RPMI8226 (cell line): ENCODE results near the gene KDM5B.
A peak's percentile ranks its signal among the peaks of the same experiment; 100 is the strongest.
"Not testable (repeated sequence)": the region's sequence is repeated elsewhere in the genome, so short reads cannot be mapped to it uniquely, and the experiment has no call there.

Experiments used
- DNase-seq: peaks from one replicate; pipeline ENCODE4 v3.0.0-alpha.2; 2015

The KDM5B gene

DNA sequence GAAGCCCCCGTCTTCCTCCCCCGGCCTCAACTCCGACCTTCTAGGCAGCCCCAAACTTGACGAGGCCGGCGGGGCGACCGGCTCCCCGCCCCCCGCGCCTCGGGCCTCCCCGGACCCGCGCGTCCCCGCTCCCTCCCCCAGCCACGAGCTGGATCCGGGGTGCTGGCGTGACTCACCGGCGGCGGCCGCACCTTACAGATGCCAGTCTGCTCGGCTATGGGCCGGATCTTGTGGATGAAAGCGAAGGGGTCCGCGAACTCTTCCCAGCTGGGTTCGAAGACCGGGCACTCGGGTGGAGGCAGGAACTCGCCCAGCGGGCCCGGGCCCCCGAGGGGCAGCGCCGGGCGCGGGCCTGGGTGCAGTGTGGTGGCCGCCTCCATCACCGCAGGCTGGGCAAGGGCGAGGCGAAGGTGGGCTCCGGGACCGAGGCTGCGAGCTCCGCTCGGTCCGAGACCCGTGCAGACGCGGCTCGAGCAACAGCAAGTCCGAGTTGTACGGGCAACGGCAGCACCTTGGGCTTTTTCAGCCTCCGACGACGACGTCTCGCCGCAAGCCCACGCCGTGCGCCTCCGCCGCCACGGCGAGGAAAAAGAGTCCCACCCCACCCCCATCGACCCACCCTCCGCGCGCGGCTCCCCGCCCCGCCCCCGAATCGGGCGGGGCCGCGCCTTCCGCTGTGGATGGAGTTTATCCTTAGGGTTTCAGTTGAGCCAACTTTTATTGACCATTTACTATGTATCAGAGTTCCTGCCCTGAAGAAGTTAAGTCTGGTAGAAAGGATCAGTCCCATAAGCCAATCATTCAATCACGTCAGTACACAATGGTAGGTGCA lies at the start of gene KDM5B:
KDM5B (minus strand) TSS at position 496 of the 832 bp plus-strand sequence; CDS start at position 380, 116 bp downstream.
- peak; percentile 35 for DNase-seq

DNA sequence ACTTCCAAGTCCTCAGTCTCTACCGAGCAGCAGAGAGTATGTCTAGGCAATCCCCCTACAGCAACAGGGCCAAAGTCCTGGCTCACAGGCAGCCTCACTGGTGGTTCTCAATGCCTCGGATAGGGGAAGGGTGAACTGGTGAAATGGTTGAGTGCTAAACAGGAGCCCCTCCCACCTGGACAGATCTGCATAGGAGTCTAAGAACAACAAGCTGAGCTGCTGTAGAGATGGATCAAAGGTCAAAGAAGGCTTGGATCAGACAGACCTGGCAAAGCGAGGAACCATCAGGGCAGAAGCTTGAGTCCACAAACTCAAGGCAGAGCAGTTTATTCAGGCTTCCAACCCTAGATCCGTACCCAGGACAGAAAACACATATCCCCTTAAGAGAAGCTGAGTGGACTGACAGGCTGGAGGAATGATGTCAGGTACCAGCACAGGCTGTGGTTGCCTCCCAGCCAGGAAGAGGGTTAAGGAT lies 49.0 kb upstream of the KDM5B start:
- DNase-seq, result no peak

DNA sequence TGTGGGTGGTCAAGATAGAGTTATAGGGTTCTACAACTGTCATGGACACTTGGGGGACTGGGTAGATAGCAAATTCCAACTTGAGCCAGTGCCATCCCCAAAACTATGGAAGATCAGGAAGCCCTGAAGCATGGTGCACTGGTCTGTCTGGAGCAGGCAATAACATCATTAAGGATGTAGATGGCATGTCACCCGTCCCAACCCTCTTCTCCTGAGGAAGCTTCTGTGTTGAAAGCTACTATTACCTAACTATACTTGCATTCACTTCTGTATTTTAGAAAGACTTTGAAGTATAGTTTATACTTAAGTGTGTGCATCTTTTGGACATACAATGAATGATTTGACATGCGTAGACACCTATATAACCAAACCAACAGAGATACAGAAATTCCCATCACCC lies 47.8 kb upstream of the KDM5B start:
- DNase-seq, result no peak

DNA sequence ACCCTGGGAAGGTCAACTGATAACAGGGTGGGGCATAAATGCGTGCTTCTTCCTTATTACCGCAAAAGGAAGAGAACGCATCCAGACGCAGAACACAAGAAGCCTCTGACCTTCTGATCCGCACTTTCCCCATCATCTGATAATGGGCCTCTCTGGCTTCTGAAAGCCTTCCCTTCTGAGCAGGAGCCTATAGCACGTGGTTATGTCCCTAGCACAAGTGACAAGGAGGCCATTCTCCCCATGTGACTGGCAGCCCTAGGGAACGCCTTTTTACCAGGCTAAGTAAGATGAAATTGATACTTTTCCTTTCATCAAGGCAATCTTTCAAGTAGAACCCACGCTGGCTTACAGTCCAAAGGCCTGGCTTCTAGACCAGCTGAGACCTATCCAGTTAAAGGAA lies 46.6 kb upstream of the KDM5B start:
- DNase-seq, result no peak

DNA sequence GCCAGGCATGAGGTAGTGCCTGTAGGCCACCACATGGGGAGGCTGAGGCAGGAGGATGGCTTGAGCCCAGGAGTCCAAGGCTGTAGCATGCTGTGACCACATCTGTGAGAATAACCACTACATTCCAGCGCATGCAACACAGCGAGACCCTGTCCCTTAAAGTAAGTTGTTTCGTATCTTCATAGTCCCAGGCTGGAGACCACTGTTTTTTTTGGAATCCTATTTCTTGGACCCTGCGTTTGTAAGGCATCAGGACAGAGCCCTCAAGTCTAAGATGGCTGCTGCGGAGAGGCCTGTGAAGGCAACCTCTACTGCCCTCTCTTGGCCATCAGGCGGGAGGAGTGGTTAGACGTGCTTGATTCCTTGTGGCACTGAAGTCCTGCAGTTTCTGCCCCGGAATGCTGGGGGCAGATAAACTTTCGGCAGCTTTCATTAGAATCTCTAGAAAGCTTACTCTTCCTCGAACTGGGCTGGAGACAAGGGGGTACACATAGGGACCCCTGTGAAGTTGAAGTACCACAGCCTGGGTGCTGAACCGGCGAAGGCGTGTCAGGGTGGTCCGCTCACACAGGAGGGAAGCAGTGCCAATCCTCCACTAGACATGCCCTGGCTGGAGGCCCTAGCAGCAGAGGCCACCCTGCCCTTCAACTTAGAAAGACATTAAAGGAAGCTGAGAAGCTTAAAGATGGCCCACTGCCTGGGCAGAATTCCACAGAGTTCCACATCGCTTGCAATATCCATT lies 44.1 kb upstream of the KDM5B start:
- peak; percentile 67 for DNase-seq

DNA sequence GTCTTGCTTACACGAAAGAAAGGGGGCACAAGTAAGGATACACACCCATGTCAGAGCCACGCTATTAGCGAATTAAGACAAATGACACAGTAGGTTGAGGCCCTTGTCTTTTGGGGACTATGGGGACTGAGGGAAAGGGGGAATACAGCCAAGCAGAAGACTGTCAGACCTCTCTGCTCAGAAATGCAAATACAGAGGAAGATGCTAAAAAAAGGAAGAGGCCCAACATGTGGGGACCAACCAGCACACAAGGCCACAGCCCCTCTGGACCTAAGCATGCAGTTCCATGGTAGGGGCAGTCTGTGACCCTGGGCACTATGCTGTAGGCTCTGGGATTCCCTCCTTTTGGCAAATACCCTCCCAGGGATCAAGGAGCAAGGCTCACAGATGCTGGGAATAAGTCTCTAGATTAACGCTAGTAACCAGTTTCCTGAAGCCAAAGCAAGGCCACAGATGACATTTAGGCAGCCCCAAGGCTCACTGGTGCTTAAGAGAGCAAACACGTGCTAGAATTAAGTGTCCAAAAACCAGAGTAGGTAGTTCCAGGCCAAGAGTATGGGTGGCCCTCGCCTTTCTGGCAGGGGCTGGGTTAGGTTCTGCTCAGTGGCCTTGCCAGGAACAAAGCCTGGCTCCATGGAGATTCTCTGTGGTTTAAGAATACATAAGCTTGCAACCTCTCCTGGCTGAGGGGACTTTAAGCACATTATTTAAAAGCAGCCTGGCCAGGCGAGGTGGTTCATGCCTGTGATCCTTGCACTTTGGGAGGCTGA lies 42.6 kb upstream of the KDM5B start:
- no peak for DNase-seq

DNA sequence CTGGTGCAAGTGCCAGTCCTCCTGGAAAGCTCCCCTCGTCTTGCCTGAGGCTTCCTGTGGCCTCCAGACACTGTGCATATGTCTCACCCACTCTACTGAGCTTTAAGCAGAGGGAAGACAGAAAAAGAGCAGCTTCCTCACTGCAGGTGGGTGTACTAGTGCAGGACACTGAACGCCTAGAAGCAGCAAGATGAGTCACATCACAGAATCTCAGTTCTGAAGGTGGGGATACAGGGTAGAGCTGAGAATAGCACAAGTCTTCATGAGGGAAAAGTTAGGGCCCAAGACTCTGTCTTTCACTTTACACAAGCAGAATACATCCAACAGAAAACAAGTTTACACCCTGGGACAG lies 39.9 kb upstream of the KDM5B start:
- DNase-seq, result no peak

DNA sequence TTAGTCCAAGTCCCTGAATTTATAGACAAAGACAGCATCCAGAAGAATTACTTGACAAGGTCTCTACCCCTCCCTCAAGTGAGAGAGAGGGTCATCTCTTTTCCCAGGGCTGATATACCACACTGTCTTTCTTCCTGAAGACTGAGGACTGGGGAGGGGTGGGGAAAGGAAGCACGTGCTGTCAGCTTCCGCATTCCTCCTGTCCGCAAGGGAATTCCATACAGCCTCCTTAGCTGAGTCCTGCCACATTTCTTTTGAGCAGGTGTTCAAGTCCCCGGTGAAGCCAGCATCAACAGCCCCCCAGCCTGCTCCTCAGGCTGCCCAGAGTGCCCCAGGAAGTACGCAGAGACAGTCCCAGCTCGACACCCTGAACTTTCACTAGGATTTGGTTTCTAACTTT lies 36.7 kb upstream of the KDM5B start:
- DNase-seq, result no peak

DNA sequence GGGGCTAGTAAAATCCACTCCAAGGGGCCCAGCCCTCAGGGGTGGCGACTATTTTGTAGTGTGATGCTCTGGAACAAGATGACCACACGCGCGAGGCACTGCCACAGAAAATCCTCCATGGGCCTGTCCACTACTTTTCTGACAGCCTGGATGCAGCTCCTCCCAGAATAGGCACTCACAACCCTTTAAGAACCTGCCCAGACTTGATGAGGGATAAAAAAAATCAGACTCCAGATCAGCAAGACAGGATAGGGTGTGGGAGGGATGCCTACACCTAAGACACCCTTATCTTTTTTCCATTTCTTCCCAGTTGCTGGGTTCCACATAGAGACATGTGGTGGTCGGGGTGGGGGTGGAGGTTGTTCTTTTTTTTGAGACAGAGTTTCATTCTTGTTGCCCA lies 36.0 kb upstream of the KDM5B start:
- no peak for DNase-seq

DNA sequence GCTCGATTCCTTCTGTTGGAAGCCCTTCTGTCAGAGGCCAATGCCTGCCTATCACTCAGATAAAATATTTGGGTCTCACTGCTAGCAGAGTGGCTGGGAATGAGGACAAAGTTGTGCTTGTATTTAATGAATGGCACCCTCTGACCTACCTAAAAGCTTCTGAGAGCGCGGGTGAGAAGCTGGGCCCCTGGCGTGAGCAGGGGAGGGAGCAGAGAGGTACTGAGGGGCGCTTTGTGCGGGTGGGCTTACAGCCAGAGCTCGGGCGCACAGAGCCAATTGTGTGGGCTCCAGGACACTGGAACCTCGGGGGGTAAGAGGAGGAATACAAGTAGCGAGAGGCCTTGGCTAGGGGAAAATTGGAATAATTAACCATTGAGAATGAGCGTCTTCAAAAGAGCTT lies 34.9 kb upstream of the KDM5B start:
- DNase-seq, result no peak

DNA sequence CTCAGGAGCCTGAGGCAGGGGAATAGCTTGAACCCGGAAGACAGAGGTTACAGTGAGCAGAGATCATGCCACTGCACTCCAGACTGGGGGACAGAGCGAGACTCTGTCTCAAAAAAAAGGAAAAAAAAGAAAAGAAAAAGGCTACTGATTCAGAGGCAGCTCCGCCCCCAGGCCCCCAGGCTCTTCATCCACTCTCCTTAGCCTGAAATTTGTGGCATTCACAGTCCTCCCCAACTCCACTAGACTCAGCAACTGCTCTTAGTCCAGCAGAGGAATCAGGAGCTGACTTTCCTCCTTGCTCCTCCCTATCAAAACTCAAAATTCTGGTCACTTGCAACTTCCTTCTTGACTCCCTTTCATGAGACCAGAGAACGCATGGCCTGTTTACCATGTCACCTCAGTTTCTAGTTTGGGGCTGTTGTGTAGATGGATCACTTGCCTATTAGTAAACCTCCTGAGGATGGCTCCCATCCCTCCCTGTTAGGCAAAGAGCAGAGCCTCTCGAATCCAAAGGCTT lies 29.6 kb upstream of the KDM5B start:
- no peak for DNase-seq

DNA sequence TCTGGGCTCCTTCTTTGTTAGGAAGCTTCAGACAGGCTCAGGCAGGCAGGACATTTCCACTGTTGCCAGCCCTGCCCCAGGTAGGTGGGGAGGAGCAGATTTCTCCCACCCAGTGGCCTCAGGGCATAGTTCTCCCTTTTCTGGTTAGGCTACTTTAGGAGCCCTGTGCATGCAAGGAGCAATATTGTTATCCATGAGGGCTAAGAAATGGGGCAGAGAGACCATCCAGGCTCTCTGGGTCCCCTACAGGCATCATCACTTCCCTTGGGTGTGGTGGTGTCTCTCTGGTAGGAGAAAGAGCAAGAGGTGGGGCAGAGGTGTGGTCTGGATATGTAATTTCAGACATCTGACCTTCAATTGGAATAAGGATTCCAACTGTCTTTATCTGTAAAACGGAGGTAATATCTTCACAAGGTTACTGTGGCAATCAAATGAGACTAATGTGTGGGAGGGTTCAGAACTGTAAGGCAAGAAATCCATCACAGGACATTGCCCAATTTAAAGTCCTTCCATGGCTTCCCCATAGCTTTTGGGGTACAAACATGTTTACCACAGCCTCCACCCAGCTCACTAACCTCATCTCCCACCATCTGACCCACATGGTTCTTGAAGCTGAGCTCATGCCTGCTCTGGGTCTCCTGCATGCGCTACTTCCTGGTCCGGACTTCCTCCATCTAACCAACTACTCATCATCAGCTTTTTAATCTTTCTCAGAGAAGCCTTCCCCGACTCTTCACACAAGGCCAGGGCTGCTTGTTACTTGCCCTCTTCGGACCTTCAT lies 28.6 kb upstream of the KDM5B start:
- DNase-seq, result no peak

DNA sequence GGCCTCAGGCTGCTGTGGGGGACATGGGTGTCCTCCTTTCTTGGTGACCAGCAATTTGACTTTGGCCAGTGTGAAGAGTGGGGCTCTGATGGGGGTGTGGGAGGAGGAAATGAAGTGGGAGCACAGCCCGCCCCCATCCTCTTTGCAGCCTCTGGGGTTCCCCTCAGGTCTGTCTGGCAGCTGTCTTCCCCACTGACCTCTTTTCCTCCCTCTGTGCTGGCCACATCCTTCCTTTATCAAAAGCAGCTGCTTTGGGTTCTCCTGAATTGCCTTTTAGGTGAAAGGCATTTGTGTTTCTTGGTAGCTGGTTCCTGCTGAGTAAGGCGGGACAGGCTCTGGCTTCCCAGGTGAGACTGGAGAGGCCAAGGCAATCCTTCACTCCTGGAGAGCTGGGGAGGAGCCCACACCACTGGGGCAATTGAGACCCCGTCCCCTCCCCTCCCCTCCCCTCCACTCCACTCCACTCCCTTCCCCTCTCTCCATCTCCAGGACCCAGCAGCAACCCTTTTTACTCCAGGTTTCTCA lies 27.4 kb upstream of the KDM5B start:
- DNase-seq, result no peak

DNA sequence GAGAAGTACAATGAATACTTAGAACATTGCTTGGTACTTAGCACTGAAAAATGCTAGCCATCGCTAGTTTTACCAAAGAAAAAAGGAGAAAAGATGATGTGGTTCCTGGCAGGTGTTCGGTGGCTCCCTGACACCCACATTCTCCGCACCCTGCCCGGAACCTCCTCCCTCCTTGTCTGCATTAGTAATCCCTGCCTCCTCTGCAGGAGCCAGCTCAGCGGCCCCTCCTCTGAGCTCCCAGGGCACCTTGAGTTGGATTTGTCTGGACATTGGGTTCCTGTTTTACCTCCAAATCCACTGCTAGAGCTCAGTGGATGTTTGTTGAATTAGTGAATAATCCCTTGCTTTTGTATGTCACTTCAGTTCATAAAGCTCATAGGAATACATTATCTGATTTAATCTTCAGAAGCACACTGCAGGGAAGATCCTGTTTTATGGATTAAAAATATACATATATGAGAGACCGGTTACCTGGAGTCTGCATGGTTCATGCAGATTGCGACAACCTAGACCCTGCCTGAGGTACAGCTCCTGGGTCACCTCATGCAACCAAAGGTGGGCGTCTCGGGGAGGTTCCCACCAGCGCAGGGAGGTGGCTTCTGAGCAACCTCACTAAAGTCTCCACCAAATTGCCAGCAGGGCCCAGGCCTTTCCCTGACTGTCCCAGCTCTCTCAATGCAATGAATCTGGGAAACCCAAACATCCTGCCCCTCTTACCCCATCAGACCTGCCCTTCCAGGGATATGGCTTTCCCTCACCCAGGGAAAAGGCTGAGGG lies 26.7 kb upstream of the KDM5B start:
- no peak for DNase-seq

DNA sequence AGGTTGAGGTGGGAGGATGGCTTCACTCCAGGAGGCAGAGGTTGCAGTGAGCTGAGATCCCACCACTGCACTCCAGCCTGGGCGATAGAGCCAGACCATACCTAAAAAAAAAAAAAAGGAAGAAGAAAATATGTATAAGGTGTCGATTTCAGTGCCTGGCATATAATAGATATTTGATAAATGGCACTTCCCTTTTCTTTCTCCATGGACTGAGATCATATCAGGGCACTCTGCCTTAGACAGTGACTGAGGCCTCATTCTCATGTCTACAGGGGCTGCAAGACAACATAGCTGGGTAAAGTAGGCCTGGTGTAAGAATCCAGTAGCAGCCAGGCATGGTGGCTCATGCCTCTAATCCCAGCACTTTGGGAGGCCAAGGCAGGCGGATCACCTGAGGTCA lies 23.7 kb upstream of the KDM5B start:
- DNase-seq, result no peak

DNA sequence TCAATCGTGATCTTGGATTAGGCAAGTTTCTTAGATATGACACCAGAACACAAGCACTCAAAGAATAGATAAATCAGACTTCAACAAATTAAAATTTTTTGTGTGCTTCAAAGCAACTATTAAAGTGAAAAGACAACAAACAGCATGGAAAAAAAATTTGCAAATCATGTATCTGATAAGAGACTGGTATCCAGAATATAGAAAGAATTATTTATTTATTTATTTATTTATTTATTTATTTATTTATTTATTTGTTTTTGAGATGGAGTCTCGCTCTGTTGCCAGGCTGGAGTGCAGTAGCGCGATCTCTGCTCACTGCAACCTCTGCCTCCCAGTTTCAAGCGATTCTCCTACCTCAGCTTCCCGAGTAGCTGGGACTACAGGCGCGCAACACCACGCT lies 21.0 kb upstream of the KDM5B start:
- DNase-seq, result not testable (repeated sequence)

DNA sequence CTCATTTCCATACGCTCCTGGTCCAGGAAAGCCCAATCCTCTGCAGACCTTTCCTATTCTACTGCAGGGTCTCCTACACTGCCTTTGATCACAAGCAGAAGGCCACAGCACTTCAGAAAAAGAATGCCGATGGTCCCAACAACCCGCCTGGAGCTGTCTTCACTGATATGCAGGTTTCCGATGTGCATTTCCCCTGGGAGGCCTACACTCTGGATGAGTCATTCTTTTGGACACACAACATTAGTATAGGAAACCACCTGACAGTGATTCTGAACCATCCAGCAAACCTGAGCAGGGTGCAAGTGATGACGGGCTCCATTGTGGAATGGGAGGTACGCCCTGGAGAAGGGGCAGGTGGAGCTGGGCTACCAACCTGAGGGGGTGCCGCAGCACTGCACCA lies 17.5 kb upstream of the KDM5B start:
- no peak for DNase-seq

DNA sequence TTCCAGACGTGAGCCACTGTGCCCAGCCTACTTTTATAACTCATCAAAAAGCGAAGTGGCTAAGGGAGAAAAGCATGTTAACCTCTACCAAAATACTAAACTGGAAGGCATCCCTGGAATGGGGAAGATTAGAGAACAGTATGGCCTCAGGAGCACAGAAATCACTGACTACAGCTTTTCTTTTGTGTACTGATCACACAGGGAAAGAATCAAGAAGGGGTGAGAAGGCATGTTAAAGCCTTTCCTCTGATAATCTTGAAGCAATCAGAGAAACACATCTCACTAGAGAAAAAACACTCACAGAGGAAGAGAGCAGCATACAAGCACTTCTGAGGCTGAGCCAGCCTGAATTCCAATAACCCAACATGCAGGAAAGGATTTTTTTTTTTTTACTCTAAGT lies 13.2 kb upstream of the KDM5B start:
- no peak for DNase-seq

DNA sequence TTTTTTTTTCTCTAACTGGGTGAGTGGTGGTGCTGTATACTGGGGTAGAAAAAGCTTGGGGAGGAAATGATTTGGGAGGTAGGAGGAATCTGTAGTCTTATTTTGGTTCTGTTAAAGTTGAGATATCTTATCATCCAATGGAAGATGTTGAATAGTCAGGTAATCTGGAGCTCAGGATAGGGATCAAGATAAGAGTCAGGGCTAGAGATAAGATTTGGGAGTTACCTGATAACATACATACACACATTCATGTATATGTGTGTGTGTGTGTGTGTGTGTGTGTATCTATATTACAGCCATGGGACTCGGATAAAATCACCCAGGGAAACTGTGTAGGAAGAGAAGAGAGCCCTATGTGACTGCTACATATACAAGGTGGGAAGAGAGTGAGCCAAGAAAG lies 10.6 kb upstream of the KDM5B start:
- no peak for DNase-seq

DNA sequence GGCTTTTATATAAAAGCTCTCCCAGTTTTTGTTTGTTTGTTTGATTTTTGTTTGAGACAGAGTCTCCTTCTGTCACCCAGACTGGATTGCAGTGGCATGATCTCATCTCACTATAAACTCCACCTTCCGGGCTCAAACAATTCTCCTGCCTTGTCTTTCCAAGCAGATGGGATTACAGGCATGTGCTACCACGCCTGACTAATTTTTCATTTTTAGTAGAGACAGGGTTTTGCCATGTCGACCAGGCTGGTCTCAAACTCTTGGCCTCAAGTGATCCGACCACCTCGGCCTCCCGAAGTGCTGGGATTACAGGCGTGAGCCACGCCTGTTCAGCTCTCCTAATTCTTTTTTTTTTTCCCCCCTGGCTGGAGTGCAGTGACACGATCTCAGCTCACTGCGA lies 6.9 kb upstream of the KDM5B start:
- DNase-seq, result no peak
